Activated CD8-positive, alpha-beta memory T cell treated with anti-CD3 and anti-CD28 coated beads for 48 hours (primary cell): Measurements from ENCODE around the gene FAM241B.

ENCODE experiments used
- DNase-seq, 3 experiments: peaks; one replicate each; pipeline ENCODE4 v3.0.0-alpha.2; 2020; ENCODE audit warnings: low read depth in 2 of 3, low spot score in 2 of 3

Gene FAM241B

GRCh38 chr10:69633673-69634635, 3.9 kb downstream of the FAM241B start:
- no peak for DNase-seq

- no peak for DNase-seq
These were observed 4.8 kb downstream of the FAM241B start for GRCh38 chr10:69634759-69635425.

GRCh38 chr10:69635428-69636272, 5.6 kb downstream of the FAM241B start:
- no peak for DNase-seq

GRCh38 chr10:69636273-69636575, 6.2 kb downstream of the FAM241B start:
- DNase-seq = no peak

- DNase-seq = no peak
These were observed 6.9 kb downstream of the FAM241B start for GRCh38 chr10:69636626-69637605.

- no peak for DNase-seq
These were observed 8.6 kb downstream of the FAM241B start for GRCh38 chr10:69638642-69639041.

- DNase-seq = peak in 2 of 3 experiments; percentile 32 to 44
These were observed 9.5 kb downstream of the FAM241B start for GRCh38 chr10:69639291-69640195.

- DNase-seq = no peak
These were observed 10.3 kb downstream of the FAM241B start for GRCh38 chr10:69640196-69640980.

- DNase-seq = no peak
These were observed 11.4 kb downstream of the FAM241B start for GRCh38 chr10:69641261-69641980.

GRCh38 chr10:69642747-69643146, 12.7 kb downstream of the FAM241B start:
- DNase-seq = no peak

GRCh38 chr10:69643779-69644657, 14.0 kb downstream of the FAM241B start:
- no peak for DNase-seq

- DNase-seq = no peak
These were observed 14.7 kb downstream of the FAM241B start for GRCh38 chr10:69644658-69645295.

GRCh38 chr10:69645296-69646184, 15.5 kb downstream of the FAM241B start:
- DNase-seq = no peak

GRCh38 chr10:69646185-69647060, 16.4 kb downstream of the FAM241B start:
- no peak for DNase-seq
